ENCODE measurements around the gene GREB1. TPM values are rescaled to one million over a fixed set of nuclear protein-coding genes. Genes with fewer than 3 reads are reported as not detected.

Gene GREB1
- total RNA-seq, 1 donor: under 0.01 TPM

- no peak overlapping the region for H3K4me3 ChIP-seq (ENCODE audit: low read depth, low read length)
- no peak for DNase-seq (ENCODE audit: low read depth)
- TF ChIP-seq CTCF (IDR thresholded peaks at IDR 0.05; ENCODE audit: insufficient read depth, low read depth, low read length): peak; percentile 15
Measured at GRCh38 chr2:11534746-11535484, 1.1 kb downstream of the GREB1 start.

GRCh38 chr2:11535899-11536344, 2.1 kb downstream of the GREB1 start:
- no peak for DNase-seq (ENCODE audit: low read depth)
- no peak overlapping the region for H3K4me3 ChIP-seq (ENCODE audit: low read depth, low read length)
- no peak for TF ChIP-seq CTCF (IDR thresholded peaks at IDR 0.05; ENCODE audit: insufficient read depth, low read depth, low read length)

GRCh38 chr2:11537951-11538350, 4.1 kb downstream of the GREB1 start:
- TF ChIP-seq CTCF (IDR thresholded peaks at IDR 0.05; ENCODE audit: insufficient read depth, low read depth, low read length): no peak
- H3K4me3 ChIP-seq (ENCODE audit: low read depth, low read length): no peak overlapping the region
- DNase-seq (ENCODE audit: low read depth): no peak

GRCh38 chr2:11539317-11540147, 5.7 kb downstream of the GREB1 start:
- no peak overlapping the region for H3K4me3 ChIP-seq (ENCODE audit: low read depth, low read length)
- DNase-seq (ENCODE audit: low read depth): no peak

GRCh38 chr2:11540148-11540995, 6.5 kb downstream of the GREB1 start:
- DNase-seq (ENCODE audit: low read depth): no peak
- TF ChIP-seq CTCF (IDR thresholded peaks at IDR 0.05; ENCODE audit: insufficient read depth, low read depth, low read length): no peak
- H3K4me3 ChIP-seq (ENCODE audit: low read depth, low read length): no peak overlapping the region

More at GRCh38 chr2:11539317-11540147, 5.7 kb downstream of the GREB1 start:
- TF ChIP-seq CTCF (IDR thresholded peaks at IDR 0.05; ENCODE audit: insufficient read depth, low read depth, low read length): no peak

- no peak for DNase-seq (ENCODE audit: low read depth)
- TF ChIP-seq CTCF (IDR thresholded peaks at IDR 0.05; ENCODE audit: insufficient read depth, low read depth, low read length): no peak
- no peak overlapping the region for H3K4me3 ChIP-seq (ENCODE audit: low read depth, low read length)
Measured at GRCh38 chr2:11540996-11541692, 7.3 kb downstream of the GREB1 start.
